CD4-positive, alpha-beta T cell (primary cell): ENCODE data around the gene PHF21B. TPM values are rescaled to one million over a fixed set of nuclear protein-coding genes. Genes with fewer than 3 reads are reported as not detected.

Experiments used
- ATAC-seq: fragments of 200-7000 bp; cut with Tn5 transposase; one replicate; pipeline ENCODE4 v1.10.0; 2022; ENCODE audit warnings: mild to moderate bottlenecking; ENCODE audit not compliant: poor library complexity
- CTCF ChIA-PET: fragments of 350-600 bp; sonication (Branson Sonifier 250); formaldehyde crosslinking; loops from one replicate; lab custom pipeline; 2021; ENCODE audit warnings: antibody characterized with exemption, inconsistent platforms; lab: Charles Lee
- POLR2A ChIA-PET: fragments of 350-600 bp; sonication (Branson Sonifier 250); formaldehyde crosslinking; loops from one replicate; lab custom pipeline; 2021; ENCODE audit warnings: antibody characterized with exemption, inconsistent platforms; lab: Charles Lee
- DNase-seq, 14 experiments: peaks; one replicate each; pipeline ENCODE4 v3.0.0-alpha.2; 2013 to 2020; ENCODE audit warnings: mixed read lengths in 2 of 14
- H3K27ac ChIP-seq, 2 donors: one replicate each; pipeline versions ENCODE4 v1.5.1 to v1.7.0; 2013; ENCODE audit warnings: low read length in 2 of 2, low read depth in 1 of 2, mild to moderate bottlenecking in 1 of 2
- H3K27me3 ChIP-seq, 2 experiments: 1 replicate in 1 of 2; 2 replicates in 1 of 2; pipeline versions ENCODE4 v1.6.1 to v1.7.0; 2013; ENCODE audit warnings: low read length in 2 of 2, control low read depth in 1 of 2, mild to moderate bottlenecking in 1 of 2, moderate library complexity in 1 of 2; ENCODE audit not compliant: insufficient read depth in 2 of 2, control insufficient read depth in 1 of 2
- H3K36me3 ChIP-seq: one replicate; pipeline ENCODE4 v1.6.1; 2013; ENCODE audit warnings: low read length, control low read depth; ENCODE audit not compliant: insufficient read depth
- H3K4me1 ChIP-seq: one replicate; pipeline ENCODE4 v1.6.1; 2013; ENCODE audit warnings: low read length, control low read depth; ENCODE audit not compliant: insufficient read depth
- H3K4me3 ChIP-seq: one replicate; pipeline ENCODE4 v1.5.1; 2013; ENCODE audit warnings: mild to moderate bottlenecking, low read length, moderate library complexity
- H3K9me3 ChIP-seq, 2 experiments: 1 replicate in 1 of 2; 2 replicates in 1 of 2; pipeline versions ENCODE4 v1.6.1 to v1.7.0; 2013; ENCODE audit warnings: low read length in 2 of 2, mild to moderate bottlenecking in 2 of 2, control low read depth in 1 of 2, moderate library complexity in 1 of 2; ENCODE audit not compliant: control insufficient read depth in 1 of 2, insufficient read depth in 1 of 2
- H3K27ac Mint-ChIP-seq: one replicate; pipeline ENCODE4 v1.8.0; 2020; ENCODE audit warnings: mixed read lengths
- H3K27me3 Mint-ChIP-seq: one replicate; pipeline ENCODE4 v1.8.0; 2021; ENCODE audit warnings: mixed read lengths
- H3K36me3 Mint-ChIP-seq: one replicate; pipeline ENCODE4 v1.8.0; 2021; ENCODE audit warnings: low read depth, mixed read lengths
- H3K4me1 Mint-ChIP-seq: one replicate; pipeline ENCODE4 v1.8.0; 2021; ENCODE audit warnings: low read depth, mixed read lengths
- H3K4me3 Mint-ChIP-seq: one replicate; pipeline ENCODE4 v1.8.0; 2020; ENCODE audit warnings: mild to moderate bottlenecking, mixed read lengths
- H3K9me3 Mint-ChIP-seq: one replicate; pipeline ENCODE4 v1.8.0; 2020; ENCODE audit warnings: mixed read lengths
- intact Hi-C, 2 experiments: fragments of 100-400 bp; cut with DNase I in 1 of 2; cut with micrococcal nuclease in 1 of 2; formaldehyde crosslinking; loops; one replicate each; pipeline versions ENCODE4 v1.15.1 to v1.9.0; 2023 to 2025; cut with DNase I, micrococcal nuclease
- total RNA-seq, 174 experiments: library from RNA in 2 of 174; stranded (reverse) in 2 of 174; gene quantifications; one replicate each; pipeline ENCODE4 v1.2.3 and lab custom pipeline; 2021 to 2026
- TF ChIP-seq, protein P1 (sequence below): fragments of 200-600 bp; IDR thresholded peaks from one replicate; pipeline ENCODE4 v1.8.0; 2022; ENCODE audit warnings: antibody characterized with exemption, mild to moderate bottlenecking

PHF21B gene
- total RNA-seq, 2 experiments from 2014 or later, result not detected

DNA sequence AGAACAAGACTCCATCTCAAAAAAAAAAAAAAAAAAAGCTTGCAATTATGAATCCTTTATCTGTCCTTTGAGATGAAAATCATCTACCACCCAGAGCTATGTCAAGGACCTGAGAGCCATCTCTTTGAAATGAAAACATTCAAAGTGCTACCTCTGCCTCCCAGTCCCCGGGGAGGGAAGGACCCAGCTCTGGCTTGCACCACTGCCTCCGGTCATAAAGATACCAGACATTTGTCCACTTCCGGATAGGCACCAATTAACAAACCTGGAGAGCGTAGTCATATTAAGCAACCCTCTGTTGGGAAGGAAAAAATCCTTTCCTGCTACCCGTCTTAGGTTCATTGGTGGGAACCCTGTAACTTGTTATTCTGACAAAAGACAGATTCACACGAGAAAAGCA is 158.9 kb downstream of the PHF21B start:
- CTCF ChIA-PET, result no interaction called here
- no peaks in the 10 kb centered on the region for H3K9me3 Mint-ChIP-seq
- Histone ChIP-seq H3K4me3 (no peak overlapping the region), H3K9me3 (peaks cover 0 to 3% of the 10 kb centered on the region in 2 experiments), H3K27ac (no peak overlapping the region), H3K36me3 (no peaks in the 10 kb centered on the region), H3K27me3 (no peaks in the 10 kb centered on the region), H3K4me1 (no peaks in the 10 kb centered on the region)
- ATAC-seq (no peak), DNase-seq (no peak)
- H3K36me3 Mint-ChIP-seq, result no peaks in the 10 kb centered on the region
- no peaks in the 10 kb centered on the region for H3K4me1 Mint-ChIP-seq
- H3K4me3 Mint-ChIP-seq, result no peak overlapping the region
- TF ChIP-seq, protein P1, sequence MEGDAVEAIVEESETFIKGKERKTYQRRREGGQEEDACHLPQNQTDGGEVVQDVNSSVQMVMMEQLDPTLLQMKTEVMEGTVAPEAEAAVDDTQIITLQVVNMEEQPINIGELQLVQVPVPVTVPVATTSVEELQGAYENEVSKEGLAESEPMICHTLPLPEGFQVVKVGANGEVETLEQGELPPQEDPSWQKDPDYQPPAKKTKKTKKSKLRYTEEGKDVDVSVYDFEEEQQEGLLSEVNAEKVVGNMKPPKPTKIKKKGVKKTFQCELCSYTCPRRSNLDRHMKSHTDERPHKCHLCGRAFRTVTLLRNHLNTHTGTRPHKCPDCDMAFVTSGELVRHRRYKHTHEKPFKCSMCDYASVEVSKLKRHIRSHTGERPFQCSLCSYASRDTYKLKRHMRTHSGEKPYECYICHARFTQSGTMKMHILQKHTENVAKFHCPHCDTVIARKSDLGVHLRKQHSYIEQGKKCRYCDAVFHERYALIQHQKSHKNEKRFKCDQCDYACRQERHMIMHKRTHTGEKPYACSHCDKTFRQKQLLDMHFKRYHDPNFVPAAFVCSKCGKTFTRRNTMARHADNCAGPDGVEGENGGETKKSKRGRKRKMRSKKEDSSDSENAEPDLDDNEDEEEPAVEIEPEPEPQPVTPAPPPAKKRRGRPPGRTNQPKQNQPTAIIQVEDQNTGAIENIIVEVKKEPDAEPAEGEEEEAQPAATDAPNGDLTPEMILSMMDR, result no peak
- intact Hi-C loops, result no loop called here
- H3K27me3 Mint-ChIP-seq, result no peaks in the 10 kb centered on the region
- no peak overlapping the region for H3K27ac Mint-ChIP-seq
- POLR2A ChIA-PET, result no interaction called here

DNA sequence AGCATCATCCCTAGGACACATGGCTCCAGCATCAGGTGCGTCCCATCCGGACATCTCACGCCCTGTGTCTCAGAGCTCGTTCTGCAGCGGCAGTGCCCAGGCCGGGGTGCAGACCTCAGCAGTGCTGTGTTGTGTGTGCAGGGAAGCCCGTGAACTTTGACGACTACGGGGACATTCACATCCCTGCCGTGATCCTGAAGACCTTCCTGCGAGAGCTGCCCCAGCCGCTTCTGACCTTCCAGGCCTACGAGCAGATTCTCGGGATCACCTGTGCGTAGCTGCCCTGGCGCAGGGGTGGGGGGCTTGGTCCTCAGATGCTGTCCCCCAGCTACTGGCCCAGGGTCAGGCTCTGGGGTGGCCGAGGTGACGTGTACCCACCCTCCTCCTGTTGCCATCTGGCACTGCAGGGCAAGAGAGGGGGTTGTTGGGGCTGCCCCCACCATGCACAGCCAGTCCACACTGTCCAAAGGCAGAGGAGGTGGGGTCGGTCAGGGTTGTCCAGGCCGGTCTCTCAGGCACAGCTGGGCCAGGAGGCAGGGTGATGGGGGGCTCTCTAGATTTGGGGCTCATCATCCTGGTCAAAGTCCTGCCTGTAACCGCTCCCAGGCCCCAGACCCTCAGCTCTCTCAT is 160.9 kb downstream of the PHF21B start:
- POLR2A ChIA-PET, result no interaction called here
- no peak overlapping the region for H3K4me3 ChIP-seq
- TF ChIP-seq, protein P1, result no peak
- ATAC-seq (no peak), DNase-seq (no peak)
- peaks cover 13 to 23% of the 10 kb centered on the region in 2 experiments for H3K9me3 ChIP-seq
- no peaks in the 10 kb centered on the region for H3K27me3 Mint-ChIP-seq
- H3K27ac Mint-ChIP-seq, result no peak overlapping the region
- no peaks in the 10 kb centered on the region for H3K36me3 ChIP-seq
- no peaks in the 10 kb centered on the region for H3K9me3 Mint-ChIP-seq
- H3K4me1 Mint-ChIP-seq, result no peaks in the 10 kb centered on the region
- no peak overlapping the region for H3K4me3 Mint-ChIP-seq
- H3K4me1 ChIP-seq, result no peaks in the 10 kb centered on the region
- intact Hi-C loops, result no loop called here
- H3K27me3 ChIP-seq, result no peaks in the 10 kb centered on the region
- CTCF ChIA-PET, result no interaction called here
- no peak overlapping the region for H3K27ac ChIP-seq
- H3K36me3 Mint-ChIP-seq, result no peaks in the 10 kb centered on the region

GRCh38 chr22:44848296-44848741 is 161.5 kb downstream of the PHF21B start:
- DNase-seq (no peak), ATAC-seq (no peak)
- no peaks in the 10 kb centered on the region for H3K4me1 ChIP-seq
- H3K27me3 ChIP-seq, result no peaks in the 10 kb centered on the region
- ChIA-PET CTCF (no interaction called here), POLR2A (no interaction called here)
- H3K36me3 Mint-ChIP-seq, result no peaks in the 10 kb centered on the region
- H3K27ac Mint-ChIP-seq, result no peak overlapping the region
- no peaks in the 10 kb centered on the region for H3K9me3 Mint-ChIP-seq
- H3K27ac ChIP-seq, result no peak overlapping the region
- H3K9me3 ChIP-seq, result peaks cover 13 to 28% of the 10 kb centered on the region in 2 experiments
- H3K27me3 Mint-ChIP-seq, result no peaks in the 10 kb centered on the region
- H3K4me3 Mint-ChIP-seq, result no peak overlapping the region
- intact Hi-C loops, result no loop called here
- no peaks in the 10 kb centered on the region for H3K36me3 ChIP-seq
- no peaks in the 10 kb centered on the region for H3K4me1 Mint-ChIP-seq
- TF ChIP-seq, protein P1, result no peak
- H3K4me3 ChIP-seq, result no peak overlapping the region
